DND-41 (cell line): Measurements from ENCODE around the gene TMTC1.

Experiments used
- ATAC-seq: fragments of 200-7000 bp; cut with Tn5 transposase; 3 replicates; pipeline ENCODE4 v1.9.1; 2021; ENCODE audit warnings: low read depth; ENCODE audit not compliant: insufficient read depth
- DNase-seq: peaks from one replicate; pipeline ENCODE4 v3.0.0-alpha.2; 2020
- H2AFZ ChIP-seq: 2 replicates; pipeline ENCODE4 v1.6.0; 2012; ENCODE audit warnings: low read depth, low read length
- H3K27ac ChIP-seq: 2 replicates; pipeline ENCODE4 v1.5.1; 2012; ENCODE audit warnings: low read length, inconsistent platforms
- H3K27me3 ChIP-seq: fragments of 200-600 bp; sonication (generic); 2 replicates; pipeline ENCODE4 v1.6.0; 2012; ENCODE audit warnings: low read length, mild to moderate bottlenecking, inconsistent platforms; ENCODE audit not compliant: insufficient read depth, poor library complexity
- H3K36me3 ChIP-seq: 2 replicates; pipeline ENCODE4 v1.5.1; 2012; ENCODE audit warnings: low read length, inconsistent platforms; ENCODE audit not compliant: insufficient read depth
- H3K4me1 ChIP-seq: 2 replicates; pipeline ENCODE4 v1.5.1; 2012; ENCODE audit warnings: mild to moderate bottlenecking, low read length; ENCODE audit not compliant: insufficient read depth
- H3K4me2 ChIP-seq: 2 replicates; pipeline ENCODE4 v1.6.0; 2012; ENCODE audit warnings: mild to moderate bottlenecking, moderate library complexity, low read length, inconsistent platforms; ENCODE audit not compliant: insufficient read depth
- H3K4me3 ChIP-seq, 2 experiments: fragments of 200-600 bp in 1 of 2; shearing (Covaris generic) in 1 of 2; 2 replicates each; pipeline ENCODE4 v1.5.1; 2012 to 2016; ENCODE audit warnings: inconsistent platforms in 2 of 2, low read length in 2 of 2, mild to moderate bottlenecking in 2 of 2, low read depth in 1 of 2, moderate library complexity in 1 of 2
- H3K79me2 ChIP-seq: 2 replicates; pipeline ENCODE4 v1.6.0; 2012; ENCODE audit warnings: low read length, inconsistent platforms; ENCODE audit not compliant: insufficient read depth
- H3K9ac ChIP-seq: 2 replicates; pipeline ENCODE4 v1.6.0; 2012; ENCODE audit warnings: low read depth, mild to moderate bottlenecking, inconsistent platforms, low read length, moderate library complexity
- H3K9me3 ChIP-seq: 2 replicates; pipeline ENCODE4 v1.5.1; 2012; ENCODE audit warnings: low read length, moderate library complexity, mild to moderate bottlenecking, inconsistent platforms; ENCODE audit not compliant: insufficient read depth, severe bottlenecking
- H4K20me1 ChIP-seq: 2 replicates; pipeline ENCODE4 v1.6.0; 2012; ENCODE audit warnings: low read length; ENCODE audit not compliant: insufficient read depth
- CTCF ChIP-seq: IDR thresholded peaks from 2 replicates; pipeline ENCODE4 v1.5.1; 2012; ENCODE audit warnings: borderline replicate concordance, low read length, moderate library complexity, mild to moderate bottlenecking; ENCODE audit not compliant: poor library complexity, severe bottlenecking; ENCODE audit errors: extremely low read depth
- EZH2 ChIP-seq: IDR thresholded peaks from 3 replicates; pipeline ENCODE4 v1.6.1; 2012; ENCODE audit warnings: borderline replicate concordance, low read depth, mild to moderate bottlenecking, moderate library complexity, low read length, inconsistent platforms; ENCODE audit not compliant: severe bottlenecking

Gene TMTC1

GRCh38 chr12:29711381-29711780 is 72.4 kb downstream of the TMTC1 start:
- ATAC-seq (no peak), DNase-seq (no peak)
- H3K36me3 ChIP-seq, result no peaks in the 10 kb centered on the region
- H3K4me2 ChIP-seq, result no peak overlapping the region
- no peak for TF ChIP-seq EZH2
- TF ChIP-seq CTCF, result no peak
- no peak overlapping the region for H2AFZ ChIP-seq
- H3K9me3 ChIP-seq, result no peaks in the 10 kb centered on the region
- H4K20me1 ChIP-seq, result no peaks in the 10 kb centered on the region
- no peak overlapping the region for H3K4me3 ChIP-seq
- H3K27me3 ChIP-seq, result no peaks in the 10 kb centered on the region
- no peak overlapping the region for H3K27ac ChIP-seq
- no peaks in the 10 kb centered on the region for H3K4me1 ChIP-seq
- no peaks in the 10 kb centered on the region for H3K79me2 ChIP-seq
- H3K9ac ChIP-seq, result no peak overlapping the region

DNA sequence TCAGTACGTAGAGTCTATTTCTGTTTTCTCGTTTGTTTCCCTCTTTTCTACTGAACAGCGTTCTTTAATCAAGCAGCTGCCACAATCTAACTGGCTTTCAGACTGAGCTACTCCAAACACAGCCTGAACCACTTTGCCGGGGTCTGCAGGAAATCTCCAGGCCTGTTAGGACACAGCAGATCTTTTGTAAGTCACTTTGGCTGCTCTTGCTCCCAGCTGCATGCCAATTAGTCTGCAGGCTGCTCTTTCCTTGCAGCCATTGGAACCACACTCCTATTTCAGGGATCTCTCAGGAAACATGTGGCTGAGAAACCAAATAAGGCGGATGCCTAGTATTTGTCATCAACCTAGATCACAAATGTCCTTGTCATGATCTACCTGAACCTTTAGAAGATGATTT is 73.6 kb downstream of the TMTC1 start:
- Histone ChIP-seq H3K27ac (no peak overlapping the region), H3K9ac (no peak overlapping the region), H3K36me3 (no peaks in the 10 kb centered on the region), H3K9me3 (no peaks in the 10 kb centered on the region), H2AFZ (no peak overlapping the region), H3K79me2 (no peaks in the 10 kb centered on the region), H3K4me3 (no peak overlapping the region), H4K20me1 (no peaks in the 10 kb centered on the region), H3K27me3 (peaks cover 3% of the 10 kb centered on the region), H3K4me1 (no peaks in the 10 kb centered on the region), H3K4me2 (no peak overlapping the region)
- TF ChIP-seq EZH2 (no peak), CTCF (no peak)
- no peak for DNase-seq
- ATAC-seq, result no peak

DNA sequence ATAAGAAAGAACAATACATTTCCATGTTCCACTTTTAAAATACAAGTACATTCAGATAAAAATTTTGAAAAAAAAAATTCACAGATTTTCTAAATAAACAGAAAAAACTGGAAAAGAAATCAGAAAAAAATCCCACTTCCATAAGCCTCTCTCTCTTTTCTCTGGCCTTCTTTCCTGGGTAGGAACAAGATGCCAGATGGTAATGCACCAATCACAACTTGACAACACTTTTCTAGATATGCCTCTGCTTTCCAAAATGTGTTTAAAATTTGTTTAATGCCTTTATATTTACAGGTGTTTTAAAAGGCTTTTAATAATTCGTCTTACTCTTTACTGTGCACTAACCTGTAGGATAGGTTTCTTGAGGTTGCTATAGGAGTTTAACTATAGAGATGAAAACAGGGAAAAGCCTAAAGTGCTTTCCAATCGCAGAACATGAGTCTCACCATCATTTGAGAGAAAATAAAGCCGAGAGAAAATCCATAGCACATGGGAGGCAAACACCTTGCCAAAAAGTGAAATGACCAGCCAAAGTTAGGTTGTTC is 74.2 kb downstream of the TMTC1 start:
- H3K27ac ChIP-seq, result no peak overlapping the region
- H3K4me2 ChIP-seq, result no peak overlapping the region
- H3K27me3 ChIP-seq, result peaks cover 3% of the 10 kb centered on the region
- no peak for ATAC-seq
- no peaks in the 10 kb centered on the region for H3K79me2 ChIP-seq
- no peak overlapping the region for H2AFZ ChIP-seq
- no peaks in the 10 kb centered on the region for H4K20me1 ChIP-seq
- H3K9ac ChIP-seq, result no peak overlapping the region
- DNase-seq, result no peak
- H3K36me3 ChIP-seq, result no peaks in the 10 kb centered on the region
- H3K4me3 ChIP-seq, result no peak overlapping the region
- H3K4me1 ChIP-seq, result no peaks in the 10 kb centered on the region
- TF ChIP-seq CTCF (no peak), EZH2 (no peak)
- no peaks in the 10 kb centered on the region for H3K9me3 ChIP-seq

- DNase-seq, result no peak
These were observed 74.7 kb downstream of the TMTC1 start for GRCh38 chr12:29709054-29709453.

More at GRCh38 chr12:29709054-29709453, 74.7 kb downstream of the TMTC1 start:
- no peak overlapping the region for H3K4me3 ChIP-seq
- TF ChIP-seq CTCF, result no peak
- TF ChIP-seq EZH2, result no peak
- no peak overlapping the region for H2AFZ ChIP-seq
- H3K79me2 ChIP-seq, result no peaks in the 10 kb centered on the region
- no peaks in the 10 kb centered on the region for H3K9me3 ChIP-seq
- H3K4me2 ChIP-seq, result no peak overlapping the region
- H3K27me3 ChIP-seq, result peaks cover 3% of the 10 kb centered on the region
- H4K20me1 ChIP-seq, result no peaks in the 10 kb centered on the region
- ATAC-seq, result no peak
- no peaks in the 10 kb centered on the region for H3K4me1 ChIP-seq
- no peak overlapping the region for H3K9ac ChIP-seq
- no peaks in the 10 kb centered on the region for H3K36me3 ChIP-seq
- no peak overlapping the region for H3K27ac ChIP-seq
